Measurements from ENCODE around the gene ADNP2.

DNA sequence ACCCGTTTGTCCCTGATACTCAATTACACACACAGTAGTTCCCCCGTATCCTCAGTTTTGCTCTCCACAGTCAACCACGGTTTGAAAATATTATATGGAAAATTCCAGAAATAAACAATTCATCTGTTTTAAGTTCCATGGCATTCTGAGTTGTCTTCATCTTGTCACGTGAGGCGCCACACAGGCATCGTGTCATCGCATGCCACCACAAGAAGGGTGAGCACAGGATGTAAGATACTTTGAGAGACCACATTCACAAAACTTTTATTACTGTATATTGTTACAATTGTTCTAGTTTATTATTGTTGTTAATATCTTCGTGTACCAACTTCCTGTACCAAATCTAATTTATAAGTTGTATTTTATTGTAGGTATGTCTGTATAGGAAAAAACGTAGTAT lies 17.7 kb downstream of the ADNP2 start:
- TF ChIP-seq, protein P1, sequence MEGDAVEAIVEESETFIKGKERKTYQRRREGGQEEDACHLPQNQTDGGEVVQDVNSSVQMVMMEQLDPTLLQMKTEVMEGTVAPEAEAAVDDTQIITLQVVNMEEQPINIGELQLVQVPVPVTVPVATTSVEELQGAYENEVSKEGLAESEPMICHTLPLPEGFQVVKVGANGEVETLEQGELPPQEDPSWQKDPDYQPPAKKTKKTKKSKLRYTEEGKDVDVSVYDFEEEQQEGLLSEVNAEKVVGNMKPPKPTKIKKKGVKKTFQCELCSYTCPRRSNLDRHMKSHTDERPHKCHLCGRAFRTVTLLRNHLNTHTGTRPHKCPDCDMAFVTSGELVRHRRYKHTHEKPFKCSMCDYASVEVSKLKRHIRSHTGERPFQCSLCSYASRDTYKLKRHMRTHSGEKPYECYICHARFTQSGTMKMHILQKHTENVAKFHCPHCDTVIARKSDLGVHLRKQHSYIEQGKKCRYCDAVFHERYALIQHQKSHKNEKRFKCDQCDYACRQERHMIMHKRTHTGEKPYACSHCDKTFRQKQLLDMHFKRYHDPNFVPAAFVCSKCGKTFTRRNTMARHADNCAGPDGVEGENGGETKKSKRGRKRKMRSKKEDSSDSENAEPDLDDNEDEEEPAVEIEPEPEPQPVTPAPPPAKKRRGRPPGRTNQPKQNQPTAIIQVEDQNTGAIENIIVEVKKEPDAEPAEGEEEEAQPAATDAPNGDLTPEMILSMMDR (IDR thresholded peaks at IDR 0.05): no peak
- TF ChIP-seq EP300 (IDR thresholded peaks at IDR 0.05) (no peak), POLR2A (IDR thresholded peaks at IDR 0.05) (no peak)

Measured in tibial nerve (tissue), 4 donors.